ENCODE measurements around the gene ABCC3. TPM values are rescaled to one million over a fixed set of nuclear protein-coding genes. Genes with fewer than 3 reads are reported as not detected.
A peak's percentile ranks its signal among the peaks of the same experiment; 100 is the strongest.

ABCC3 gene
- total RNA-seq, 4 donors from 2014 or later: 1.5 to 19.2 (median 7.3) TPM

DNA sequence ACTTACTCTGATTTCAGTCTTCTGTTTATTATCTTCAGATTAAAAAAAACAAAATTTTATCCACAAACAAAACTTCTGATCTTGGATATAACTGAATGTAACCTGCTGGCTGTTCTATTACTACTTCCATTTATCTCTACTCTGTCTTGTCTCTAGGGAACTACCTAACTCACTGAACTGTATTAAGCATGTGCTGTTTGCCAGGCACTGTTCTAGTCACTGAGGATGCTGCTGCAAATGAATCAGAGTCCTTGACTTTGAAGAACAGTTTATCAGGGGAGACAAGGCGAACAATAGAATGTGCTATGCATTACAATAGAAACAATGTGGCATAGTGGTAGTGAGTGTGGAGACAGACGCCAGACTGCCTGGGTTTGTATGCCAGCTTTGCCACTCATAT is 75.3 kb downstream of the ABCC3 start:
- TF ChIP-seq, protein P1, sequence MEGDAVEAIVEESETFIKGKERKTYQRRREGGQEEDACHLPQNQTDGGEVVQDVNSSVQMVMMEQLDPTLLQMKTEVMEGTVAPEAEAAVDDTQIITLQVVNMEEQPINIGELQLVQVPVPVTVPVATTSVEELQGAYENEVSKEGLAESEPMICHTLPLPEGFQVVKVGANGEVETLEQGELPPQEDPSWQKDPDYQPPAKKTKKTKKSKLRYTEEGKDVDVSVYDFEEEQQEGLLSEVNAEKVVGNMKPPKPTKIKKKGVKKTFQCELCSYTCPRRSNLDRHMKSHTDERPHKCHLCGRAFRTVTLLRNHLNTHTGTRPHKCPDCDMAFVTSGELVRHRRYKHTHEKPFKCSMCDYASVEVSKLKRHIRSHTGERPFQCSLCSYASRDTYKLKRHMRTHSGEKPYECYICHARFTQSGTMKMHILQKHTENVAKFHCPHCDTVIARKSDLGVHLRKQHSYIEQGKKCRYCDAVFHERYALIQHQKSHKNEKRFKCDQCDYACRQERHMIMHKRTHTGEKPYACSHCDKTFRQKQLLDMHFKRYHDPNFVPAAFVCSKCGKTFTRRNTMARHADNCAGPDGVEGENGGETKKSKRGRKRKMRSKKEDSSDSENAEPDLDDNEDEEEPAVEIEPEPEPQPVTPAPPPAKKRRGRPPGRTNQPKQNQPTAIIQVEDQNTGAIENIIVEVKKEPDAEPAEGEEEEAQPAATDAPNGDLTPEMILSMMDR (IDR thresholded peaks at IDR 0.05): no peak
- no peak for TF ChIP-seq EP300 (IDR thresholded peaks at IDR 0.05)
- TF ChIP-seq POLR2A (IDR thresholded peaks at IDR 0.05): no peak
- peaks cover 0 to 1% (median 0%) of the 10 kb centered on the region in 3 donors for H3K36me3 ChIP-seq
- H3K27ac ChIP-seq: peak overlapping the region in 3 of 4 donors; percentile 95 to 100 (median 99)
- no peaks in the 10 kb centered on the region for H3K27me3 ChIP-seq
- DNase-seq (ENCODE audit: low spot score in 2 of 2): no peak
- H3K4me1 ChIP-seq: peaks cover 0 to 39% (median 20%) of the 10 kb centered on the region in 4 donors
- H3K9me3 ChIP-seq: no peaks in the 10 kb centered on the region
- no peak overlapping the region for H3K4me3 ChIP-seq
- 78 to 88% methylated on average over 2 of the region's 2 CpGs for WGBS, 2 donors

DNA sequence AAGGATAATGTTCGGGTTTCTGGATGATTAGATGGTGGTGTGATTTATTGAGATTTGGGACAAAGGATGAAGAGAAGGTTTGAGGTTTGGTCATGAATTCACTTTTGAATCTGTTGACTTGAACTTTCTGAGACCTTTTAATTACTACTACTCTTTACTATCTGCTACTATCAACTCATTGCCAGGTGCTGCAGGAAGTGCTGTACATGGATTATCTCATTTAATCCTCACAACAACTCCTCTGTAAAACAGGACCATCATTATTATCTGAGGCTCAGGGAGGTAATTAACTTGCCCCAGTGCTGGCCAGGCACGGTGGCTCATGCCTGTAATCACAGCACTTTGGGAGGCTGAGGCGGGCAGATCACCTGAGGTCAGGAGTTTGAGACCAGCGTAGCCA is 76.0 kb downstream of the ABCC3 start:
- TF ChIP-seq EP300 (IDR thresholded peaks at IDR 0.05) (no peak), POLR2A (IDR thresholded peaks at IDR 0.05) (no peak)
- TF ChIP-seq, protein P1 (IDR thresholded peaks at IDR 0.05): no peak
- Histone ChIP-seq H3K4me1 (peaks cover 0 to 33% (median 20%) of the 10 kb centered on the region in 4 donors), H3K36me3 (no peaks in the 10 kb centered on the region), H3K9me3 (no peaks in the 10 kb centered on the region), H3K27me3 (no peaks in the 10 kb centered on the region), H3K27ac (no peak overlapping the region), H3K4me3 (no peak overlapping the region)
- WGBS, 2 donors: 85% methylated on average over 4 of the region's 4 CpGs
- no peak for DNase-seq (ENCODE audit: low spot score in 2 of 2)

DNA sequence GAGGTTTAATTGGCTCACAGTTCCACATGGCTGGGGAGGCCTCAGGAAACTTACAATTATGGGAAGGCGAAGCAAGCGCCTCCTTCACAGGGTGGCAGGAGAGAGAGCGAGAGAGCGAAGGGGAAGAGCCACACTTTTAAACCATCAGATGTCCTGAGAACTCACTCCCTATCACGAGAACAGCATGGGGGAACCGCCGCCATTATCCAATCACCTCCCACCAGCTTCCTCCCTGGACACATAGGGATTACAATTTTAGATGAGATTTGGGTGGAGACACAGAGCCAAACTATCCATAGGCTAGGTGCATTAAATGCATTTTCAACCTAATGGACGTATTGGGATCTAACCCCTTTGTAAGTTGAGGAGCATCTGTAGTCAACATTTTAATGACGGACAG is 78.0 kb downstream of the ABCC3 start:
- Histone ChIP-seq H3K4me1 (peaks cover 0 to 22% (median 12%) of the 10 kb centered on the region in 4 donors), H3K36me3 (no peaks in the 10 kb centered on the region), H3K27ac (no peak overlapping the region), H3K9me3 (no peaks in the 10 kb centered on the region), H3K4me3 (no peak overlapping the region), H3K27me3 (no peaks in the 10 kb centered on the region)
- DNase-seq (ENCODE audit: low spot score in 2 of 2): no peak
- no peak for TF ChIP-seq EP300 (IDR thresholded peaks at IDR 0.05)
- TF ChIP-seq POLR2A (IDR thresholded peaks at IDR 0.05): no peak
- TF ChIP-seq, protein P1 (IDR thresholded peaks at IDR 0.05): no peak
- WGBS, 2 donors: 73 to 78% methylated on average over 9 of the region's 9 CpGs

DNA sequence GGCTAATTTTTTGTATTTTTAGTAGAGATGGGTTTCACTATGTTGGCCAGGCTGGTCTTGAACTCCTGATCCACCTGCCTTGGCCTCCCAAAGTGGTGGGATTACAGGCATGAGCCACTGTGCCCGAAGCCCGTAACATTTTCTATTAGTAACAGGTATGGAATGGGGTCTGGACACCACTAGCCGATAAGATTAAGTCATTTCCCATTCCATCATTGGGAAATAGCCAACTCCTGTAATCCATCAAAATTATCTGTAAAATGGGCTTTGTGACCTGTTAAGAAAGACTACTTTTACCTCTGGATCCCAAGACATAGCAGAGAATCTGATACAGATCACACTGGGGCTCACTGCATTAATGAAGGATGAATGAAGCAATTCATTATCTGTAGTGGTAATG is 80.8 kb downstream of the ABCC3 start:
- Histone ChIP-seq H3K4me1 (peaks cover 0 to 3% (median 0%) of the 10 kb centered on the region in 4 donors), H3K9me3 (no peaks in the 10 kb centered on the region), H3K36me3 (no peaks in the 10 kb centered on the region), H3K4me3 (no peak overlapping the region), H3K27me3 (no peaks in the 10 kb centered on the region), H3K27ac (no peak overlapping the region)
- WGBS, 2 donors: 91 to 97% methylated on average over 3 of the region's 3 CpGs
- no peak for TF ChIP-seq EP300 (IDR thresholded peaks at IDR 0.05)
- TF ChIP-seq POLR2A (IDR thresholded peaks at IDR 0.05): no peak
- TF ChIP-seq, protein P1 (IDR thresholded peaks at IDR 0.05): no peak
- DNase-seq (ENCODE audit: low spot score in 2 of 2): no peak

DNA sequence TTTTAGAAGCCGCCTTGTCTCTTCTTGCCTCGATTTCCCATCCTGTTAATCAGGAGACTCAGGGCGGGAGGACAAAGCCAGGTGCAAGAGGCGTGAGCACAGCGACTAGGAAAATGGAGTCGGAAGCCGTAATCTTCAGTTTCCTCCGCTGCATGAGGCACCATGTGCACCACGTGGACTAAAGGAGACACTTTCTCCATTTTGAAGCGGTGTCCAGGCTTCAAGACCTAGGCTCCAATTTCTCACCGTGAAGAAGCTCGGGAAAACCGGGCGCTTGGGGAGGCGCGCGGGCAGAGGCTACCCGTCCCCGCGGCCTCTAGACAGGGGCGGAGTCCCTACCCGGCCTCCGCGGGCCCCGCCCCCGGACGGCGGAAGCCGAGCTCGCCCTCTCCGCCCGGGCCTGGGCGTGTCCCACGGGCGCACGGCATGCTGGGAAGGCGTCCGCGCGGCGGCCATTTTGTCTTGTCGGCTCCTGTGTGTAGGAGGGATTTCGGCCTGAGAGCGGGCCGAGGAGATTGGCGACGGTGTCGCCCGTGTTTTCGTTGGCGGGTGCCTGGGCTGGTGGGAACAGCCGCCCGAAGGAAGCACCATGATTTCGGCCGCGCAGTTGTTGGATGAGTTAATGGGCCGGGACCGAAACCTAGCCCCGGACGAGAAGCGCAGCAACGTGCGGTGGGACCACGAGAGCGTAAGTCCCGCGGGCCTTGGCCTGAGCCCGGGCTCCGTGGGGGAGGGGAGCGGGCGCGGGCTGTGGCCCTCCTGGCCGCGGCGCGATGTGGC is 84.7 kb downstream of the ABCC3 start, which contains the start of gene LUC7L3:
Gene LUC7L3 (plus strand): TSS at position 460 of the 780 bp plus-strand sequence. CDS start 130 bp downstream, at position 590.
- Histone ChIP-seq H3K27me3 (no peaks in the 10 kb centered on the region), H3K36me3 (no peaks in the 10 kb centered on the region), H3K9me3 (no peaks in the 10 kb centered on the region), H3K4me1 (peaks cover 0 to 32% (median 19%) of the 10 kb centered on the region in 4 donors), H3K27ac (peak within 1 kb of the TSS; percentile 97 to 100 (median 98)), H3K4me3 (peak within 1 kb of the TSS; percentile 85 to 97 (median 92))
- TF ChIP-seq, protein P1 (IDR thresholded peaks at IDR 0.05): peak in 1 of 5 experiments; percentile 56
- TF ChIP-seq POLR2A (IDR thresholded peaks at IDR 0.05) (peak; percentile 63 to 89), EP300 (IDR thresholded peaks at IDR 0.05) (peak; percentile 42 to 97)
- DNase-seq (ENCODE audit: low spot score in 2 of 2): peak; percentile 87 to 89
- 3 to 6% methylated on average over 18 to 48 of the region's 76 CpGs for WGBS, 2 donors
